Measurements from ENCODE around the gene PTAFR. TPM values are rescaled to one million over a fixed set of nuclear protein-coding genes. Genes with fewer than 3 reads are reported as not detected.

The PTAFR gene
- total and polyA plus RNA-seq, 12 donors = 0.72 to 11.7 (median 6.4) TPM

GRCh38 chr1:28147264-28148094, 29.0 kb downstream of the PTAFR start:
- H3K9me3 ChIP-seq (replicated peaks in 1 of 3) = no peaks in the 10 kb centered on the region
- no peak overlapping the region for H3K4me3 ChIP-seq
- no peaks in the 10 kb centered on the region for H3K36me3 ChIP-seq (replicated peaks in 1 of 2)
- DNase-seq = no peak
- intact Hi-C loops (cut with DNase I) = no loop called here
- WGBS, 4 donors = 73 to 81% (median 79%) methylated on average over 12 to 16 of the region's 16 CpGs
- no peaks in the 10 kb centered on the region for H3K27me3 ChIP-seq
- H3K27ac ChIP-seq = no peak overlapping the region
- no peaks in the 10 kb centered on the region for H3K4me1 ChIP-seq (replicated peaks in 1 of 2)
- no peak for TF ChIP-seq CTCF (IDR thresholded peaks at IDR 0.05)
- TF ChIP-seq POLR2A (IDR thresholded peaks at IDR 0.05) = no peak

- Histone ChIP-seq H3K27me3 (no peaks in the 10 kb centered on the region), H3K4me1 (replicated peaks in 1 of 2) (no peaks in the 10 kb centered on the region), H3K9me3 (replicated peaks in 1 of 3) (no peaks in the 10 kb centered on the region), H3K4me3 (no peak overlapping the region), H3K27ac (no peak overlapping the region), H3K36me3 (replicated peaks in 1 of 2) (no peaks in the 10 kb centered on the region)
- no peak for DNase-seq
- TF ChIP-seq CTCF (IDR thresholded peaks at IDR 0.05) (no peak), POLR2A (IDR thresholded peaks at IDR 0.05) (no peak)
- 88 to 95% (median 94%) methylated on average over 5 of the region's 5 CpGs for WGBS, 4 donors
- intact Hi-C loops (cut with DNase I) = no loop called here
Observed at GRCh38 chr1:28145728-28146127, 30.8 kb downstream of the PTAFR start.

GRCh38 chr1:28144203-28145135, 32.0 kb downstream of the PTAFR start:
- peak in 1 of 7 donors; percentile 15 for DNase-seq
- intact Hi-C loops (cut with DNase I) = no loop called here
- no peaks in the 10 kb centered on the region for H3K9me3 ChIP-seq (replicated peaks in 1 of 3)
- WGBS, 4 donors = 60 to 76% (median 62%) methylated on average over 5 of the region's 5 CpGs
- H3K36me3 ChIP-seq (replicated peaks in 1 of 2) = no peaks in the 10 kb centered on the region
- H3K27ac ChIP-seq = no peak overlapping the region
- H3K27me3 ChIP-seq = no peaks in the 10 kb centered on the region
- H3K4me3 ChIP-seq = no peak overlapping the region
- TF ChIP-seq POLR2A (IDR thresholded peaks at IDR 0.05) = no peak
- no peak for TF ChIP-seq CTCF (IDR thresholded peaks at IDR 0.05)
- H3K4me1 ChIP-seq (replicated peaks in 1 of 2) = no peaks in the 10 kb centered on the region

- intact Hi-C loops (cut with DNase I) = no loop called here
- DNase-seq = no peak
- Histone ChIP-seq H3K4me3 (no peak overlapping the region), H3K27ac (no peak overlapping the region), H3K9me3 (replicated peaks in 1 of 3) (no peaks in the 10 kb centered on the region), H3K4me1 (replicated peaks in 1 of 2) (no peaks in the 10 kb centered on the region), H3K36me3 (replicated peaks in 1 of 2) (no peaks in the 10 kb centered on the region), H3K27me3 (no peaks in the 10 kb centered on the region)
- TF ChIP-seq CTCF (IDR thresholded peaks at IDR 0.05) = no peak
- no peak for TF ChIP-seq POLR2A (IDR thresholded peaks at IDR 0.05)
- 75 to 86% (median 82%) methylated on average over 4 of the region's 4 CpGs for WGBS, 4 donors
Observed at GRCh38 chr1:28143496-28144202, 32.8 kb downstream of the PTAFR start.
